SK-N-SH (cell line): Measurements from ENCODE around the gene CLDN10. TPM values are rescaled to one million over a fixed set of nuclear protein-coding genes. Genes with fewer than 3 reads are reported as not detected.

ENCODE experiments used
- CTCF ChIA-PET: fragments of 300-600, 350-600 bp; formaldehyde crosslinking; extraction: SDS; loops from one replicate; lab custom pipeline; 2021; lab: Yijun Ruan, JAX
- POLR2A ChIA-PET: fragments of 350-600 bp; sonication (Branson Sonifier 250); formaldehyde crosslinking; extraction: SDS; loops from one replicate; lab custom pipeline; 2020; ENCODE audit warnings: antibody characterized with exemption, inconsistent platforms; lab: Yijun Ruan, JAX
- DNase-seq: peaks from one replicate; pipeline ENCODE4 v3.0.0; 2012
- H2AFZ ChIP-seq: fragments of 200-600 bp; sonication (generic); 2 replicates; pipeline ENCODE4 v1.8.1; 2016; ENCODE audit warnings: antibody characterized with exemption, mild to moderate bottlenecking, low read depth
- H3F3A ChIP-seq: fragments of 200-600 bp; sonication (generic); replicated peaks from 2 replicates; pipeline ENCODE3; 2016; ENCODE audit warnings: antibody characterized with exemption, mild to moderate bottlenecking; ENCODE audit not compliant: insufficient read depth
- H3K27ac ChIP-seq, 2 experiments: fragments of 200-500 bp in 1 of 2; fragments of 200-600 bp in 1 of 2; sonication (Bioruptor generic) in 1 of 2; sonication (generic), shearing (Covaris generic) in 1 of 2; 2 replicates each; pipeline versions ENCODE4 v1.5.1 to v1.6.1; 2014 to 2016; ENCODE audit warnings: low read depth in 2 of 2, inconsistent platforms in 1 of 2, low read length in 1 of 2, mild to moderate bottlenecking in 1 of 2, mixed read lengths in 1 of 2
- H3K27me3 ChIP-seq: fragments of 200-600 bp; sonication (generic), shearing (Covaris generic); 2 replicates; pipeline ENCODE4 v1.6.1; 2016; ENCODE audit warnings: mixed run types; ENCODE audit not compliant: insufficient read depth
- H3K36me3 ChIP-seq, 2 experiments: fragments of 200-500 bp in 1 of 2; fragments of 200-600 bp in 1 of 2; sonication (Bioruptor generic) in 1 of 2; sonication (generic) in 1 of 2; replicated peaks in 1 of 2; 2 replicates each; pipeline versions ENCODE3 to v1.5.1; 2014 to 2016; ENCODE audit warnings: low read length in 1 of 2, mild to moderate bottlenecking in 1 of 2; ENCODE audit not compliant: insufficient read depth in 2 of 2, control insufficient read depth in 1 of 2
- H3K4me1 ChIP-seq, 2 experiments: fragments of 200-500 bp in 1 of 2; fragments of 200-600 bp in 1 of 2; sonication (Bioruptor generic) in 1 of 2; sonication (generic), shearing (Covaris generic) in 1 of 2; 2 replicates each; pipeline versions ENCODE4 v1.5.1 to v1.6.1; 2014 to 2016; ENCODE audit warnings: low read depth in 1 of 2, low read length in 1 of 2, mixed run types in 1 of 2; ENCODE audit not compliant: insufficient read depth in 2 of 2, control insufficient read depth in 1 of 2
- H3K4me2 ChIP-seq: fragments of 200-600 bp; sonication (generic), shearing (Covaris generic); 2 replicates; pipeline ENCODE4 v1.6.1; 2017; ENCODE audit warnings: mixed run types
- H3K4me3 ChIP-seq, 2 experiments: fragments of 200-500 bp in 1 of 2; fragments of 200-600 bp in 1 of 2; sonication (Bioruptor generic) in 1 of 2; sonication (generic), shearing (Covaris generic) in 1 of 2; 2 replicates each; pipeline versions ENCODE4 v1.5.1 to v1.8.1; 2014 to 2016; ENCODE audit warnings: low read depth in 2 of 2, inconsistent platforms in 1 of 2, low read length in 1 of 2, mild to moderate bottlenecking in 1 of 2, mixed read lengths in 1 of 2, moderate library complexity in 1 of 2
- H3K79me2 ChIP-seq: fragments of 200-600 bp; sonication (generic); 2 replicates; pipeline ENCODE4 v1.8.1; 2017; ENCODE audit warnings: mild to moderate bottlenecking; ENCODE audit not compliant: insufficient read depth
- H3K9ac ChIP-seq: fragments of 200-600 bp; sonication (generic); 2 replicates; pipeline ENCODE4 v1.6.1; 2017; ENCODE audit warnings: mixed run types
- H3K9me2 ChIP-seq: fragments of 200-600 bp; sonication (generic); 2 replicates; pipeline ENCODE4 v1.6.1; 2017; ENCODE audit warnings: mixed run types
- H3K9me3 ChIP-seq: fragments of 200-600 bp; sonication (generic); 2 replicates; pipeline ENCODE4 v1.6.1; 2017; ENCODE audit warnings: mixed run types, mild to moderate bottlenecking, moderate library complexity
- H4K20me1 ChIP-seq: fragments of 200-600 bp; sonication (generic); 2 replicates; pipeline ENCODE4 v1.6.1; 2017; ENCODE audit warnings: mild to moderate bottlenecking, mixed run types; ENCODE audit not compliant: insufficient read depth
- EP300 ChIP-seq, 2 experiments: IDR thresholded peaks; 2 replicates each; pipeline versions ENCODE4 v1.4.0 to v1.6.1; 2012; ENCODE audit warnings: borderline replicate concordance in 1 of 2, low read depth in 1 of 2, low read length in 1 of 2
- EZH2phosphoT487 ChIP-seq: fragments of 200-600 bp; sonication (generic); IDR thresholded peaks from 2 replicates; pipeline ENCODE4 v1.6.1; 2017; ENCODE audit warnings: low read depth, mixed run types, mild to moderate bottlenecking, antibody characterized with exemption, moderate library complexity, borderline replicate concordance
- FOSL2 ChIP-seq: IDR thresholded peaks from 2 replicates; pipeline ENCODE4 v1.4.0; 2012; ENCODE audit warnings: low read depth, mild to moderate bottlenecking, moderate library complexity, borderline replicate concordance
- FOXJ3 ChIP-seq: sonication (generic); formaldehyde crosslinking; IDR thresholded peaks from 2 replicates; pipeline ENCODE4 v1.5.1; 2020; ENCODE audit warnings: mild to moderate bottlenecking, missing genetic modification reagents
- FOXM1 ChIP-seq: IDR thresholded peaks from 2 replicates; pipeline ENCODE4 v1.4.0; 2012; ENCODE audit warnings: low read depth, mild to moderate bottlenecking
- GATA2 ChIP-seq: sonication (generic); formaldehyde crosslinking; IDR thresholded peaks from 2 replicates; pipeline ENCODE4 v1.5.0; 2020; ENCODE audit warnings: mild to moderate bottlenecking, missing genetic modification reagents
- IRF3 ChIP-seq: fragments of 150-350 bp; IDR thresholded peaks from 2 replicates; pipeline ENCODE4 v1.6.1; 2016; ENCODE audit warnings: mild to moderate bottlenecking, low read depth, low read length
- MAX ChIP-seq: IDR thresholded peaks from 2 replicates; pipeline ENCODE4 v1.4.0; 2012; ENCODE audit warnings: low read depth
- NFIC ChIP-seq: IDR thresholded peaks from 2 replicates; pipeline ENCODE4 v1.4.0; 2012; ENCODE audit warnings: borderline replicate concordance
- NRF1 ChIP-seq: IDR thresholded peaks from 2 replicates; pipeline ENCODE4 v1.6.1; 2012; ENCODE audit warnings: low read depth, mild to moderate bottlenecking, low read length
- RCOR1 ChIP-seq: fragments of 150-350 bp; IDR thresholded peaks from 2 replicates; pipeline ENCODE4 v1.6.1; 2017; ENCODE audit warnings: antibody characterized with exemption, low read length
- REST ChIP-seq: IDR thresholded peaks from 2 replicates; pipeline ENCODE4 v1.6.1; 2012; ENCODE audit warnings: mild to moderate bottlenecking, low read depth, low read length, moderate library complexity
- RXRA ChIP-seq: IDR thresholded peaks from 2 replicates; pipeline ENCODE4 v1.4.0; 2012; ENCODE audit warnings: low read depth, mild to moderate bottlenecking, borderline replicate concordance
- SMC3 ChIP-seq: IDR thresholded peaks from 2 replicates; pipeline ENCODE4 v1.6.1; 2012; ENCODE audit warnings: low read depth, low read length, improper control_type of control experiment
- TEAD4 ChIP-seq: IDR thresholded peaks from 2 replicates; pipeline ENCODE4 v1.4.0; 2012; ENCODE audit warnings: mild to moderate bottlenecking, borderline replicate concordance; ENCODE audit not compliant: insufficient read depth
- YY1 ChIP-seq: IDR thresholded peaks from 2 replicates; pipeline ENCODE4 v1.4.0; 2012; ENCODE audit warnings: low read depth, mild to moderate bottlenecking
- WGBS: methylation state at CpG from one replicate; pipeline ENCODE4 v1.1.6; 2017; ENCODE audit warnings: low lambda C conversion rate; 5-methylcytosine and 5-hydroxymethylcytosine counted together
- polyA plus RNA-seq, 3 experiments: library from polyadenylated mRNA; depleted of rRNA; stranded (reverse); fragments of >200 nt; gene quantifications; 2 replicates each; pipeline ENCODE4 v1.2.3, GENCODE V29; 2012

CLDN10 gene
- polyA plus RNA-seq, 1 of the 3 experiments (the other 2 are of a cell fraction): 0.05 TPM

- H3K9me3 ChIP-seq: no peaks in the 10 kb centered on the region
- TF ChIP-seq NRF1: no peak
- TF ChIP-seq REST: no peak
- peak overlapping the region; percentile 11; the same call in 1 of the 2 replicates for H2AFZ ChIP-seq
- H3K4me2 ChIP-seq: no peak overlapping the region
- CTCF ChIA-PET: interaction anchor here (0.9 kb wide), 1 partner anchor 15 kb away, joined by 3 read pairs; no protein-coding TSS in a partner anchor
- no peaks in the 10 kb centered on the region for H3K79me2 ChIP-seq
- POLR2A ChIA-PET: no interaction called here
- H3K4me3 ChIP-seq: no peak overlapping the region
- no peaks in the 10 kb centered on the region for H4K20me1 ChIP-seq
- H3K36me3 ChIP-seq: no peaks in the 10 kb centered on the region
- DNase-seq: no peak
- no peaks in the 10 kb centered on the region for H3F3A ChIP-seq
- H3K9me2 ChIP-seq: no peaks in the 10 kb centered on the region
- 48% methylated on average over 8 of the region's 8 CpGs for WGBS
- H3K27ac ChIP-seq: peak overlapping the region in 1 of 2 experiments; percentile 42; a peak in 1 of 4 replicates
- H3K27me3 ChIP-seq: no peaks in the 10 kb centered on the region
- H3K4me1 ChIP-seq: no peaks in the 10 kb centered on the region
- H3K9ac ChIP-seq: no peak overlapping the region
These were observed 42.8 kb upstream of the CLDN10 start for GRCh38 chr13:95509521-95510310.

GRCh38 chr13:95510950-95511349, 41.6 kb upstream of the CLDN10 start:
- H2AFZ ChIP-seq: no peak overlapping the region
- TF ChIP-seq FOSL2 (no peak), RCOR1 (no peak), MAX (no peak), NFIC (no peak), YY1 (no peak), EZH2phosphoT487 (no peak), FOXJ3 (CRISPR knock-in tag) (no peak), NRF1 (no peak), SMC3 (no peak), IRF3 (no peak), EP300 (IDR thresholded peaks at IDR 0.05; ENCODE audit: borderline replicate concordance in 1 of 2, low read depth in 1 of 2, low read length in 1 of 2) (no peak), TEAD4 (no peak), RXRA (no peak), FOXM1 (no peak), GATA2 (no peak)
- no peaks in the 10 kb centered on the region for H3K9me2 ChIP-seq
- H3K27me3 ChIP-seq: no peaks in the 10 kb centered on the region
- no peaks in the 10 kb centered on the region for H3K9me3 ChIP-seq
- ChIA-PET CTCF (interaction anchor here (0.6 to 1.4 kb wide), 3 partner anchors 14 to 31 kb away, joined by 3 read pairs; no protein-coding TSS in a partner anchor), POLR2A (no interaction called here)
- H3K36me3 ChIP-seq: no peaks in the 10 kb centered on the region
- H3K4me1 ChIP-seq: no peaks in the 10 kb centered on the region
- no peaks in the 10 kb centered on the region for H3F3A ChIP-seq
- no peaks in the 10 kb centered on the region for H4K20me1 ChIP-seq
- H3K4me3 ChIP-seq: no peak overlapping the region
- no peak overlapping the region for H3K27ac ChIP-seq
- no peak for DNase-seq
- no peak overlapping the region for H3K4me2 ChIP-seq
- 29% methylated on average over 1 of the region's 1 CpG for WGBS
- no peaks in the 10 kb centered on the region for H3K79me2 ChIP-seq
- no peak overlapping the region for H3K9ac ChIP-seq
